Neural cell (in vitro differentiated cells): ENCODE data around the gene HOXB5. TPM values are rescaled to one million over a fixed set of nuclear protein-coding genes. Genes with fewer than 3 reads are reported as not detected.
A peak's percentile ranks its signal among the peaks of the same experiment; 100 is the strongest.

Source experiments
- H2AFZ ChIP-seq: fragments of 200-600, 300-800 bp; sonication (generic), shearing (Covaris generic); 2 replicates; pipeline ENCODE4 v1.6.0; 2014; ENCODE audit warnings: low read depth, mild to moderate bottlenecking, antibody characterized with exemption, low read length, moderate library complexity
- H3F3A ChIP-seq: fragments of 200-600 bp; shearing (Covaris generic); 2 replicates; pipeline ENCODE4 v1.6.1; 2016; ENCODE audit warnings: mild to moderate bottlenecking, moderate library complexity, mixed read lengths, antibody characterized with exemption, low read length; ENCODE audit not compliant: insufficient read depth, poor library complexity, severe bottlenecking
- H3K27ac ChIP-seq: fragments of 200-600, 300-800 bp; sonication (generic), shearing (Covaris generic); 2 replicates; pipeline ENCODE4 v1.5.1; 2014; ENCODE audit warnings: mild to moderate bottlenecking, low read length, moderate library complexity
- H3K27me3 ChIP-seq: fragments of 300-800, 200-600 bp; sonication (generic), shearing (Covaris generic); 2 replicates; pipeline ENCODE4 v1.6.0; 2014; ENCODE audit warnings: mild to moderate bottlenecking, low read depth, low read length, moderate library complexity; ENCODE audit not compliant: insufficient read depth
- H3K36me3 ChIP-seq: fragments of 300-800, 200-600 bp; sonication (generic), shearing (Covaris generic); 2 replicates; pipeline ENCODE4 v1.5.1; 2014; ENCODE audit warnings: mild to moderate bottlenecking, antibody characterized with exemption, low read length, moderate library complexity; ENCODE audit not compliant: insufficient read depth
- H3K4me2 ChIP-seq: fragments of 300-800, 200-600 bp; sonication (generic), shearing (Covaris generic); 2 replicates; pipeline ENCODE4 v1.6.0; 2014; ENCODE audit warnings: mild to moderate bottlenecking, low read length
- H3K4me3 ChIP-seq: fragments of 300-800, 200-600 bp; sonication (generic), shearing (Covaris generic); 2 replicates; pipeline ENCODE4 v1.5.1; 2014; ENCODE audit warnings: mild to moderate bottlenecking, low read length, moderate library complexity
- H3K79me2 ChIP-seq: fragments of 200-600 bp; shearing (Covaris generic); replicated peaks from 2 replicates; pipeline ENCODE4 v1.6.0; 2014; ENCODE audit warnings: mild to moderate bottlenecking, low read length, moderate library complexity; ENCODE audit not compliant: insufficient read depth
- H3K9ac ChIP-seq: fragments of 300-800, 200-600 bp; sonication (generic), shearing (Covaris generic); 2 replicates; pipeline ENCODE4 v1.6.1; 2016; ENCODE audit warnings: mild to moderate bottlenecking, low read length, mixed read lengths
- H3K9me2 ChIP-seq: fragments of 200-600 bp; shearing (Covaris generic); 2 replicates; pipeline ENCODE4 v1.6.1; 2016; ENCODE audit warnings: mild to moderate bottlenecking, low read length, mixed read lengths; ENCODE audit not compliant: insufficient read depth
- H3K9me3 ChIP-seq: fragments of 200-600, 300-800 bp; sonication (generic), shearing (Covaris generic); 2 replicates; pipeline ENCODE4 v1.6.1; 2016; ENCODE audit warnings: mild to moderate bottlenecking, mixed run types, low read length, moderate library complexity, mixed read lengths
- H4K20me1 ChIP-seq: fragments of 200-600 bp; shearing (Covaris generic); 2 replicates; pipeline ENCODE4 v1.6.1; 2016; ENCODE audit warnings: mild to moderate bottlenecking, mixed run types; ENCODE audit not compliant: insufficient read depth
- EP300 ChIP-seq: fragments of 450-650 bp; conservative IDR thresholded peaks from 2 replicates; pipeline ENCODE4 v1.6.1; 2014; ENCODE audit warnings: antibody characterized with exemption, mild to moderate bottlenecking, moderate library complexity; ENCODE audit not compliant: poor library complexity, severe bottlenecking
- EZH2 ChIP-seq: fragments of 200-600, 300-800 bp; shearing (Covaris generic), sonication (generic); IDR thresholded peaks from 2 replicates; pipeline ENCODE4 v1.6.1; 2014; ENCODE audit warnings: antibody characterized with exemption, low read length, borderline replicate concordance, mild to moderate bottlenecking; ENCODE audit not compliant: insufficient read depth, poor library complexity, severe bottlenecking
- MXI1 ChIP-seq: fragments of 450-650 bp; conservative IDR thresholded peaks from 2 replicates; pipeline ENCODE4 v1.6.1; 2014; ENCODE audit warnings: antibody characterized with exemption, mild to moderate bottlenecking; ENCODE audit not compliant: poor library complexity, severe bottlenecking
- POLR2AphosphoS5 ChIP-seq: IDR thresholded peaks from 2 replicates; pipeline ENCODE4 v1.6.1; 2012
- RAD21 ChIP-seq: fragments of 450-650 bp; conservative IDR thresholded peaks from 2 replicates; pipeline ENCODE4 v1.6.1; 2014; ENCODE audit warnings: antibody characterized with exemption, mild to moderate bottlenecking, moderate library complexity
- SMC3 ChIP-seq: fragments of 450-650 bp; conservative IDR thresholded peaks from 2 replicates; pipeline ENCODE4 v1.6.1; 2014; ENCODE audit warnings: antibody characterized with exemption, mild to moderate bottlenecking, moderate library complexity; ENCODE audit not compliant: poor library complexity
- TAF1 ChIP-seq: IDR thresholded peaks from 2 replicates; pipeline ENCODE4 v1.6.1; 2012; ENCODE audit warnings: low read depth
- polyA plus RNA-seq: library from polyadenylated mRNA; depleted of rRNA; stranded (reverse); fragments of >200 nt; gene quantifications from 2 replicates; pipeline ENCODE4 v1.2.3, GENCODE V29; 2014
- TF ChIP-seq, protein P1 (sequence below): IDR thresholded peaks from 2 replicates; pipeline ENCODE4 v1.6.1; 2012; ENCODE audit warnings: borderline replicate concordance
- TF ChIP-seq, protein P2 (sequence below): fragments of 450-650 bp; IDR thresholded peaks from 2 replicates; pipeline ENCODE4 v1.5.1; 2014; ENCODE audit warnings: antibody characterized with exemption, mild to moderate bottlenecking, moderate library complexity; ENCODE audit not compliant: poor library complexity, severe bottlenecking

Gene HOXB5
- polyA plus RNA-seq, 1 donor from 2014 or later, result not detected

DNA sequence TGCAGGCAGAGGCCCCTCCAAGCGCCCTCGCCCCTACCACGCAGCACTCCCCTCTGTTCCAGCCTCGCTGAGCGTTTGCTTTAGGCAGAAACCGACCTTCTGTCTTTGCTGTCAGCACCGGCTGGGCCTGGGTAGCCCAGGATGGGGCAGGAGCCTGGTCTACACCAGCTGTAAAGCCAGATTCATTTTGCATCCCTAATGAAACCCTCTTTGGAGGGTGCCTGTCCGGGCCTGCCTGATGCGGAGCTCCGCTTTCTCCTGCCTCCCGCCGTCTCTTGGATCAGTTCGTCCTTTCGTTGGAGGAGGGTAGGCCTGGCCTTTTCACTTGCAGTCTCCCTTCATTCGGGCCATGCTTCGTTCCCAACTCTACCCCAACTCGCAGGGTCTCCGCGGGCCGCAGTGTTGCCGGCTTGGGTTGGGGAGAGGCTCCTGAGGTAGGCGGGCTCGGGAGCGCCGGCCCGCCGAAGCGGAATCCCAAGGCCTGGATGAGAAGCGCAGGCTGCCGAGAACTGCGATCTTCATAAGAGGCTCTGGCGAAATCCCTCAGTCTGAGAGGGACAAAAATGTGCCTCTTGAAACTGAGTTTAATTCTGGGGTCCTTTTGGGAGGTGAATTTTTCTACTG lies 26.4 kb upstream of the HOXB5 start:
- Histone ChIP-seq H3K36me3 (no peaks in the 10 kb centered on the region), H3K27me3 (peaks cover 100% of the 10 kb centered on the region), H4K20me1 (no peaks in the 10 kb centered on the region), H3K4me2 (no peak overlapping the region), H3K27ac (no peak overlapping the region), H2AFZ (no peak overlapping the region), H3F3A (no peaks in the 10 kb centered on the region), H3K79me2 (no peaks in the 10 kb centered on the region), H3K4me3 (no peak overlapping the region), H3K9ac (no peak overlapping the region), H3K9me2 (no peaks in the 10 kb centered on the region), H3K9me3 (peaks cover 8% of the 10 kb centered on the region)
- no peak for TF ChIP-seq EZH2
- TF ChIP-seq RAD21, result no peak
- TF ChIP-seq, protein P1, sequence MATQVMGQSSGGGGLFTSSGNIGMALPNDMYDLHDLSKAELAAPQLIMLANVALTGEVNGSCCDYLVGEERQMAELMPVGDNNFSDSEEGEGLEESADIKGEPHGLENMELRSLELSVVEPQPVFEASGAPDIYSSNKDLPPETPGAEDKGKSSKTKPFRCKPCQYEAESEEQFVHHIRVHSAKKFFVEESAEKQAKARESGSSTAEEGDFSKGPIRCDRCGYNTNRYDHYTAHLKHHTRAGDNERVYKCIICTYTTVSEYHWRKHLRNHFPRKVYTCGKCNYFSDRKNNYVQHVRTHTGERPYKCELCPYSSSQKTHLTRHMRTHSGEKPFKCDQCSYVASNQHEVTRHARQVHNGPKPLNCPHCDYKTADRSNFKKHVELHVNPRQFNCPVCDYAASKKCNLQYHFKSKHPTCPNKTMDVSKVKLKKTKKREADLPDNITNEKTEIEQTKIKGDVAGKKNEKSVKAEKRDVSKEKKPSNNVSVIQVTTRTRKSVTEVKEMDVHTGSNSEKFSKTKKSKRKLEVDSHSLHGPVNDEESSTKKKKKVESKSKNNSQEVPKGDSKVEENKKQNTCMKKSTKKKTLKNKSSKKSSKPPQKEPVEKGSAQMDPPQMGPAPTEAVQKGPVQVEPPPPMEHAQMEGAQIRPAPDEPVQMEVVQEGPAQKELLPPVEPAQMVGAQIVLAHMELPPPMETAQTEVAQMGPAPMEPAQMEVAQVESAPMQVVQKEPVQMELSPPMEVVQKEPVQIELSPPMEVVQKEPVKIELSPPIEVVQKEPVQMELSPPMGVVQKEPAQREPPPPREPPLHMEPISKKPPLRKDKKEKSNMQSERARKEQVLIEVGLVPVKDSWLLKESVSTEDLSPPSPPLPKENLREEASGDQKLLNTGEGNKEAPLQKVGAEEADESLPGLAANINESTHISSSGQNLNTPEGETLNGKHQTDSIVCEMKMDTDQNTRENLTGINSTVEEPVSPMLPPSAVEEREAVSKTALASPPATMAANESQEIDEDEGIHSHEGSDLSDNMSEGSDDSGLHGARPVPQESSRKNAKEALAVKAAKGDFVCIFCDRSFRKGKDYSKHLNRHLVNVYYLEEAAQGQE, result no peak
- TF ChIP-seq TAF1, result no peak
- TF ChIP-seq EP300, result no peak
- TF ChIP-seq MXI1, result no peak
- TF ChIP-seq SMC3, result no peak

DNA sequence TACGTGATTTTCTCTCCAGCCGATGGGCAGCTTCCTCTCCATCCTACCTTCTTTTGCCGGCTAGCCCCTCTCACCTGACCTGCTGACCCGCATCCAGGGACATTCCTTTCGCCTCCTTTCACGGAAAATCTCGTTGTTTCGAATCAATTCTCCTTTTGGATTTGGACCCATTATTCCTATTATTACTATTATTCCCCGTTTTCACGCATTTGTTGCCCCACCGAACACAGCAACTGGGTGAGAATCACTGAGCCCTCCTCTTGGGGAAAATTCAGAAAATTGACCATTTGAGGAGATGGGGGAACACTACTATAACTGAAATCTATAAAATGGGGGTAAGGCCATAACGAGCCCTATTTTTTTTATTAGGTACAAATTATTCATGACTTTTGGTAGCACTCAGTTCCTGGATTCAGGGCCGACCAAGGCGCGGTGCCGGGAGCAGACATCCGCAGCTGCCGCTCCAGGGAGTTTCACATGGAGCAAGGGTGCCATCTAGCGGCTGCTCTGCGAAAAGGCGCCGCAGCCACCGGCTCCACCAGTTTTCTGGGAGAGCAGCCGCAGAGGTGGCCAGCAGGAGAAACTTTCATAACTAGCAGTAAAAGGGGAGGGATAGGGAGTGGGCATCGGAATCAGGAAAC lies 24.8 kb upstream of the HOXB5 start:
- H3F3A ChIP-seq, result no peaks in the 10 kb centered on the region
- H3K9me3 ChIP-seq, result peaks cover 7% of the 10 kb centered on the region
- H3K9me2 ChIP-seq, result no peaks in the 10 kb centered on the region
- no peak overlapping the region for H2AFZ ChIP-seq
- TF ChIP-seq RAD21 (peak; percentile 98), POLR2AphosphoS5 (peak; percentile 11), SMC3 (peak; percentile 97), EP300 (no peak), EZH2 (peak; percentile 17), TAF1 (no peak), MXI1 (no peak)
- TF ChIP-seq, protein P2, sequence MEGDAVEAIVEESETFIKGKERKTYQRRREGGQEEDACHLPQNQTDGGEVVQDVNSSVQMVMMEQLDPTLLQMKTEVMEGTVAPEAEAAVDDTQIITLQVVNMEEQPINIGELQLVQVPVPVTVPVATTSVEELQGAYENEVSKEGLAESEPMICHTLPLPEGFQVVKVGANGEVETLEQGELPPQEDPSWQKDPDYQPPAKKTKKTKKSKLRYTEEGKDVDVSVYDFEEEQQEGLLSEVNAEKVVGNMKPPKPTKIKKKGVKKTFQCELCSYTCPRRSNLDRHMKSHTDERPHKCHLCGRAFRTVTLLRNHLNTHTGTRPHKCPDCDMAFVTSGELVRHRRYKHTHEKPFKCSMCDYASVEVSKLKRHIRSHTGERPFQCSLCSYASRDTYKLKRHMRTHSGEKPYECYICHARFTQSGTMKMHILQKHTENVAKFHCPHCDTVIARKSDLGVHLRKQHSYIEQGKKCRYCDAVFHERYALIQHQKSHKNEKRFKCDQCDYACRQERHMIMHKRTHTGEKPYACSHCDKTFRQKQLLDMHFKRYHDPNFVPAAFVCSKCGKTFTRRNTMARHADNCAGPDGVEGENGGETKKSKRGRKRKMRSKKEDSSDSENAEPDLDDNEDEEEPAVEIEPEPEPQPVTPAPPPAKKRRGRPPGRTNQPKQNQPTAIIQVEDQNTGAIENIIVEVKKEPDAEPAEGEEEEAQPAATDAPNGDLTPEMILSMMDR, result peak; percentile 95
- TF ChIP-seq, protein P1, result no peak
- no peak overlapping the region for H3K4me2 ChIP-seq
- H3K27ac ChIP-seq, result no peak overlapping the region
- peaks cover 100% of the 10 kb centered on the region for H3K27me3 ChIP-seq
- H3K9ac ChIP-seq, result no peak overlapping the region
- no peak overlapping the region for H3K4me3 ChIP-seq
- no peaks in the 10 kb centered on the region for H3K79me2 ChIP-seq
- H4K20me1 ChIP-seq, result no peaks in the 10 kb centered on the region
- H3K36me3 ChIP-seq, result no peaks in the 10 kb centered on the region
